Stimulated activated CD8-positive, alpha-beta memory T cell treated with anti-CD3 and anti-CD28 coated beads, Interleukin-12 subunit alpha, Interleukin-12 subunit beta, amount 100 ng/mL, for 1 hour (primary cell): ENCODE data around the gene GPR107.

Experiments used
- DNase-seq: peaks from one replicate; pipeline ENCODE4 v3.0.0-alpha.2; 2020; ENCODE audit warnings: low read depth

GPR107 gene

DNA sequence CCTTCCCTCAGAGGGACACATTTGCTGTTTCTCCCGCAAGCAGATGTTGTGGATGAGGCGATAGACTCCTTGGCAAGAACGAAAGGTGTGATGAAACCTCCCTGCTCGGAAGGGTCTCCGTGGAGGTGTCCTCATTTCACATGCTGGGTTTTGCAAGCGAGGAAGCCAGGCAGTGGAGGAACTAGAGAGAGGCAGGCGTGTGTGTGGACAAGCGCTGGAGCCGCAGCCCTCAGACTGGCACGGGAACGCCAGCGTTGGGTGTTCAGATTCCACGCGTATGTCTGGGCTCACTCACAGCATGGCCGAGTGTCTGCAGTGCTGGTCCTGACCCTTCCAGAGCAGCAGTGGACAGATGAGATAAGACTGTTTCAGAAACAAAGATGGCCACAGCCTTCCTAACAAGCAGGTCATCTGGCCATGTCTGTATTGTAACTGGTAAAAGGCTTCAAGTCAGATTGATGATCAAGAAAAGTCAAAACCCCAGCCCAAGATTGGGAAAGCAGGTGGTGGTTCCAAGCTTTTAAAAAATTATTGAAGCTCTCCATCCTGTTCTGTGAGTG lies 83.5 kb downstream of the GPR107 start:
- DNase-seq, result no peak

DNA sequence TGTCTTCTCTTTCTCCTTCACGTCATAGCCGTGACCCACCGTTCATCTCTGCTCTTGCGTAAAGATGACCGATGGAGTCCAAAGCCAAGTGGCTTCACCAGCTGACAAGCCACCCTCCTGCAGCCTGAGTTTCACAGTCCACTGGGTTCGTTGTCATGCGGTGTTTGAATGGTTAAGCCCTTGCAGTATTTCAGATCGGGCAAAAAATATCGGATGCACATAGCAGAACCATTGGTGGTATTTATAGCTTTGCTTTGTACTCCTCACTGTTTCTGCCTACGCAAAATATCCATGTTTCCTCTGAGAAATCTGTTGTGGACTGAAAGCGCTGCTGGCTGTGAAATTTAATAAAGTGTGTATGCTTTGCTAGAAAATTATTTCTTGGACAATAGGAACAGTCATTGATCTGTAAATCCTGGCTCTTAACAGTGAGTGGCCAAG lies 84.0 kb downstream of the GPR107 start:
- no peak for DNase-seq

DNA sequence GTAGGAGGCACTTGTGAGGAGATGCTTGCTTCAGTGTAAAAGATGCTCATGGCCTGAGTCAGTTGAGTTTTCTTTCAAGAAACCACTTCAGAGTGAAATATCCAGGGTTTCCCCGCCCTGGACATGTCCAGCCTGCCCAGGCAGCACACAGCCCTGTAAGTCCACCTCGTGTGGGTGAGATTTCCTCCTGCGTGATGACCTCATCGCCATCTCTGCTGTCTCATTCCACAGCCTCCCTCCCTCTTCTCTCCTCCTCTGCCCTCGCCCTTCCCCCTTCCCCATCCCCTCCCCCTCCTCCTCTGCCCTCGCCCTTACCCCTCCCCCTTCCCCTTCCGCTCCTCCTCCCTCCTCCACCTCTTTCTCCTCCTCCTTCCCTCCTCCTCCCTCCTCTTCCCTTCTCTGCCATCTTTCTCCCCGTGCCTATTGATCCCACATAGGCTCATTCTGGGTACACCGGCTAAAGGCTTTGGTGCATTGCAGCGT lies 84.5 kb downstream of the GPR107 start:
- no peak for DNase-seq

DNA sequence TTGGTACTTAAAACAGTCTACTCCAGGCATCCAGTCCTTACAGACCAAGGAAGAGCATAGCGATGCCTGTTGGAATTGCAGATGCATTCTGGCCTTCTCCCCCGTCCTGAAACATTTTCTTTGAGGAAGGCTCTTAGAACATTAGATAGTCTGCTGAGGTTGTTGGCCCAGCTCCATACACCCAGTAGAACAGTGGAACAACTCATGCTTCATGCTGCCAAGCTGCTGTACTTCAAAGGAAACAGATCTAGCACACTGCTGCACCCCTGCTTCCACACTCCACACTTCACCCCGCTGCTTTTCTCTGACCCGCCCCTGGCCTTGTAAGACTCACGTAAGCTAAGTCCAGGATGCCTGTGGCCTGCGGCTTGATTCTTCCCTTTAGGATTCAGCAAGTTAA lies 85.1 kb downstream of the GPR107 start:
- no peak for DNase-seq

DNA sequence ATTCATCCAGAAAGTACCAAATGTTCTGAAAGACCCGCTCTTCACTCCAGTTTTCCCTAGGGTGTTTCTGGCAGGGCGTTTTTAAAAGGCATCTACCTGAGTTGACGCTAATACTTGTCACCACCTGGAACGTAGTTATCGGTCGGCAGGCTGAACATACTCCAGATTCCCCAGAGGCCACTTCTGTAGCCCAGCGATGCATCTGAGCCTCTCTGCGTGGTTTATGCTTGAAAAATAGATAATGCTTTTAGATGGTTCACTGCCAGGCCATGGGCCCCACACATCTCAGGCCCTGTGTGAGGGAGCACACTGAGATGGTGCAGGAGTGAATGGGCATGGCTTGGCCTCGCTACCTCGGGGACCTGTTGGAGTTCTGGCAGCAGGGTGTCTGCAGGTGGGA lies 85.5 kb downstream of the GPR107 start:
- no peak for DNase-seq

DNA sequence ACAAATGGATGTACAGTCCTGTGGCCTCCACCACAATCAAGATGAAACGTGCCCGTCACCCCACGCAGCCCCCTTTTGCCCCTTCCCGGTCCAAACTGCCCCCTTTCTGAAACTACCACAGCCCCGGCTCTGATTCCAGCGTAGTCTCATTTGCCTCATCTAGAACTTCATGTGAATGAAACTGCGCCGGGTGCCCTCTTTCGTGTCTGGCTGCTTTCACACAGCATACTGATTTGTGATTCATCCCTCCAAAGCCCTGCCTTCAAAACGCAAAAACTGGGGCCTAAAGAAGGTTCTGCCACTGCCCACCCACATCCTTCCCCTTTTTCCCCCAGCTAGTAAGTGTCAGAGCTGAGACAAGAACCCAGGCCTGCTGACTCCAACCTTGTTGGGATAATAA lies 87.0 kb downstream of the GPR107 start:
- no peak for DNase-seq

DNA sequence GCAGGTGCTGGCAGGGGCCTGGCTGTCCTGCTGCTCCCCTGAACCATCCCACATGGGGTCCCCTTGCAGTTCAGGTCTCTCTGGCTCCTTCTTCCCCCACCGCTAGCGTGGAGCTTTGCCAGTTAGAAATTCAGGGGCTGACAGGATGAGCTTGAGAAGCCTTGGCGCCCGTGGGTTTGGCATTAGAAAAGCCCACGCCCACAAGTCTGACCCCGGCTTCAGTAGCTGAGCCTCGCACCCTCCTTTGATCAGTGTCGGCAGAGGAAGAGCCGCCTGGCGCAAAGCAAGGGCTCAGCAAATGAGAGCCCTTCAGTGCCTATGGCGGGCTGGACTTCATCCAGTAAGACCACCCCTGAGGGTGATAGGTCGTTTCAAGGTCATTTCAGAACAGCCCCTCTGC lies 88.3 kb downstream of the GPR107 start:
- no peak for DNase-seq

DNA sequence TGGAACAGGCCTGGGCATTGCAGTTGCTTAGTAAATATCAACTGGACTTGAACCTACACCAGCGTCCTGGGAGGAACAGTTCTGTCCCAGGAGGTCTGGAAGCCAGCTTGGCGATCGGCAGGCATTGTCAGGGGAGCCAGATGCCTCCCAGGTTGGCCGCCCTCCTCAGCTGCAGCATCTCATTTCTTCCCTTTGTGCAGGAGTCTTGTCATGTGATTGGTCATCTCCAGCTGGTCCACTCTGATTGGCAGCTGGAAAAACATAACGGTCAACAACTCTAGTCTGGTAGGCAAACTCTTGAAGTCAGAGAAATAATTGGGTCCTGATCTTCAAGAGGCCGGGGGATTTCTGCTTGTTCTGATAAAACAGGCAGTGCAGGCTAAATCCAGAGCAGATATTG lies 88.9 kb downstream of the GPR107 start:
- DNase-seq, result no peak

DNA sequence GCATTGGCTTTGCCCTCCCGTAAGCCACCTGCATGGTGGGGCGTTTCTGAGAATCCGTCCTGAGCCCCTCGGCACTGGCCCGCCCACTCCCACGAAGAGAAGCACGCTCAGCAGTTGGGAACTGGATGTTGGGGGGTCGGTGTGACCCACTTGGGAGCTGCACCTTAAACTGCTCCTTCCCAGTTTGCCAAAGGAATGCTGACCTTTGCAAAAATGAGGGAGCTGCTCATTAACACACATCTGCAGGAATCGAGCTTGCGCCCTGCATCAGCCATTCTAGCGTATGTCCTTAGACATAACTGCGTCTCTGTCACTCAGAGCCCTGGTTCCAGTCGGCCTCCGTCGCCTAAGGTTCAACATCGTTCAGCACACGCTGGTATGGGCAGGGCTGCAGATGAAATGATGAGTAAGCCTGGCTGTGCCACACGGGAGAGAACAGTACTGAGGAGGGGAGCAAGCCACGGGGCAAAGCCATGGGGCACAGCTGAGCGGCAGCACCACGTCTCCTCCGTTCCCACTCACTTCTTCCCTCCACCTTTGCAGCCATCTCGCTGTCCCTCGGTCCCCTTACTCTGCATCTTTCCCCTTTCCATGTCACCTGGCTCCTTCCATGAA lies 89.7 kb downstream of the GPR107 start:
- DNase-seq, result no peak

DNA sequence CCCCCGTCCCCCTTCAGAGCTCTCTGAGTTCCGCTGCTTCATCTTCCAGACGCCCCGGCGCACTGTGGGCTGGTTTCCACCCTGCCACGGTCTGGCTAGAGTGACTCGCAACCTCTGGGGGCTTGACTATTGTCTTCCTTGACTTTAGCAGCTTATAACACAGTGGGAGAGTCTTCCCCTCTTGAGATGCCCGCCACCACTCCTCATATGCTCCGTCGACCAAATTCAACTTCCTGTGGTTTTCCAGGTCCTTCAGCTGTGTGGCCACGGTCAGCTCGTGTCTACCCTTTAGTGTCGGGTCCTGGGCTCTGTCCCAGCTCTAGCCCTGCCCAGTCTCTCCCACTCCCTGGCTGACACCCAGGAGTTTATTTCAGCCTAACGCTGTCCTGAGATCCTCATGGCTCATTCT lies 90.3 kb downstream of the GPR107 start:
- DNase-seq, result no peak

DNA sequence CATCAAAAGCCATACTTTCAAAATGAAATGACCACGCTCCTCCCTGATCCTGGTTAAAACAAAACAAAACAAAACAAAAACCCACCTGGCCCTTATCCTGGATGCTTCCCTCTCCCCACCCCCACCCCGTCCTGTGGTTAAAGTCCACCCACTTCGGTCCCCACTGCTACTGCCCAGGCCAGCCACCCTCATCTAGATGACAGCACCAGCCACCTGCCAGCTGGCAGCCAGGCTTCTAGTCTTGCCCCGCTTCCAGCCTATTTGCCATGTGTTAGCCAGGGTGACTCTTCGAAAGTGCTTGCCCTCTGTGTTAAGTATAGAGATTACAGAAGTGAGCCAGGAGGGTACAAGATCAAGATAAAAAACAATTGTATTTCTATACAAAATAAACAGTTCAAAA lies 91.0 kb downstream of the GPR107 start:
- DNase-seq, result no peak

DNA sequence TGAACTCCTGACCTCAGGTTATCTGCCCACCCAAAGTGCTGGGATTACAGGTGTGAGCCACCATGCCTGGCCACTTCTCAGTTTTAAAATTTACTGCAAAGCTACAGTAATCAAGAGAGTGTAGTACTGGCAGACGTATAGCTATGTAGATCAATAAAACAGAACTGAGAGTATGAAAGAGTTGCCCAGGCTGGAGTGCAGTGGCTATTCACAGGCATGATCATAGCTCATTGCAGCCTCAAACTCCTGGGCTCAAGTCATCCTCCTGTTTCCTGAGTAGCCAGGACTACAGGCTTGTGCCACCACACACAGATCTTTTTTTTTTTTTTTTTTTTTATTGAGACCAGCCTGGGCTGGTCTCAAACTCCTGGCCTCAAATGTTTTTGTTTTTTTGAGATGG lies 92.0 kb downstream of the GPR107 start:
- DNase-seq, result no peak

DNA sequence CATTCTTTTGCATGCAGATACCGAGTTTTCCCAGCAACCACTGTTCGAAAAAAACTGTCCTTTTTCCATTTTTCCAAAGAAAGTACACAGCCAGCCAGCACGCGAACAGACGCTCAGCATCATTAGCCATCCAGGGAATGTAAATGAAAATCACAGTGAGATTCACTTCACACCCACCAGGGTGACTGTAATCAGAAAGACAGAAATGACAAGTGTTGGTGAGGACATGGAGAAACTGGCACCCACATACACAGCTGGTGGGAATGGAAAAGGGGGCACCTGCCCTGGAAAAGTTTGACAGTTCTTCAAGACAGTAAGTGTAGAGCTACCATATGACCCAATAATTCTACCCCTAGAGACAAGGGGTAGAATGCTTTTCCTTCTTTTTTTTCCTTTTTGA lies 93.5 kb downstream of the GPR107 start:
- no peak for DNase-seq

DNA sequence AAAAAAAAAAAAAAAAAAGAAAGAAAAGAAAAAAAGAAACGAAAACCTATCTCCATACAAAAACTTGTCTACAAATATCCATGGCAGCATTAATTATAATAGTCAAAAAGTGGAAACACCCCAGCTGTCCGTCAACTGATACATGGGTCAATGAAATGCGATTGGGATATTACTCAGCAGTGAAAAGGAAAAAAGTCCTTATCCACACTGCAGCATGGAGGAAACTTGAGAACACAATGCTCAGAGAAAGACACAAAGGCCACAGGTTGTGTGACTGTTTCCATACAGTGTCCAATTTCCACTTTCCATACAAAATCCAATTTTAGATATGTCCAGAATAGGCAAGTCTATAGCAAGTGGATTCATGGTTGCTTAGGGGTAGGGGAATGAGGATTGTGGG lies 94.2 kb downstream of the GPR107 start:
- DNase-seq, result no peak

DNA sequence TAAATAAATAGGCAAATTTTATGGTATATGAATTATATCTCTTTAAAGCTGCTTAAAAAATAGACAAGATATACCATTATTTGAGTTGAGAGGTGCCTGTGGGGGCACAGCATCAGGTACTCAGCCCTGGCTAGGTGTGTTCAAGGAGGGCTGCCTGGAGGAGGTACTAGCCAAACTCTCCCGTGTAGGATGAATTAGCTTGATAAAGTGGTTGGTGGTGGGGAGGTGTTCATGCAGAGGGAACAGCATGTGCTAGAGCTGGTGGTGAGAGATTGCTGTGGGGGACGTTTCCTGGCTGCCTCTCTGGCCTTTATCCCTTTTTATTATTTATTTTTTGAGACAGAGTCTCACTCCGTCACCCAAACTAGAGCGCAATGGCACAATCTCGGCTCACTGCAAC lies 95.3 kb downstream of the GPR107 start:
- DNase-seq, result no peak

DNA sequence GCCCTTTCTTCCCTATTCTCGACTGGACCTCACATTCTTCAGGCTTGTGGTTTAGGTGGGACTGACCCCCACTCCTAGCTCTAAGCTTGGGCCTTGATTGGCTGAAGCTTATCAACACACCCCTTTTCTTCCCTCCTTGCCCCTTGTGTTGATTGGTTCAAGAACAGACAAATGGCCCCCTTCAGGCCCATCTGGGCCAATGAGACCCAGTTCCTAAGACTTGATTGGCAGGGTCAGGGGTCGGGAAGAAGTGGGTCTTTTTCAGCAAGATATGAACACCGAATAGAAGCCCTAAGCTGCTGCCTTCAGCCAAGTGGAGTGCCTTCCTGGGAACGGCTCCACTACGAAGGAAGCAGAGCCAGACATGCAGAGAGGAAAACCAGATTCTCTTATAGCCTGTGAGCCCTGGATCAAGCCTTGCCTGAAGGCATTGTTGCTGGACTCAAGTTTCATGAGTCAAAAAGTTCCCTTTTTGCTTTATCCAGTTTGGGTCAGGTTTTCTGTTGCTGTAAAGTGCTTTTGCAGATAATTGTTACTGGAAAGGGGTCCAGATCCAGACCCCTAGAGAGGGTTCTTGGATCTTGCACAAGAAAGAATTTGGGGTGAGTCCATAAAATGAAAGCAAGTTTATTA lies 96.1 kb downstream of the GPR107 start:
- DNase-seq, result no peak

DNA sequence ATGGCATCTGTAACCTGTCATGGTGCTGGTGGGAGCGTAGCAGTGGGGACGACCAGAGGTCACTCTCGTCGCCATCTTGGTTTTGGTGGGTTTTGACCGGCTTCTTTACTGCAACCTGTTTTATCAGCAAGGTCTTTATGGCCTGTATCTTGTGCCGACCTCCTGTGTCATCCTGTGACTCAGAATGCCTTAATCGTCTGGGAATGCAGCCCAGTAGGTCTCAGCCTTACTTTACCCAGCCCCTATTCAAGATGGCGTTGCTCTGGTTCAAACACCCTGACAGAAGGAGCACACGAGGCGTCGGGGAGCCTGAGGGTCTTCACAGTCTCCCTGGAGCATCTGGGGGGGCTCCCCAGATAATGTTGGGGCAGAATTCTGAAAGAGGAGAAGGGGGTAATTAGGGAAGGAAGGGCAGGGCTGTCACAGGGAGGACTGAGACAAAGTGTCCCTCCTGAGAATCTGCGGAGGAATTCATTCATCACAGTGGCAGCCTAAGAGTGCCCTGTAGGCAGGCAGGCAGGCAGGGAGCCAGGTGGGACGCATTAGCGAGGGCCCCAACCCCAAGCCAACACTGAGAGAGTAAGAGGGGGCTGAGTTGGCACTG lies 97.2 kb downstream of the GPR107 start:
- no peak for DNase-seq

DNA sequence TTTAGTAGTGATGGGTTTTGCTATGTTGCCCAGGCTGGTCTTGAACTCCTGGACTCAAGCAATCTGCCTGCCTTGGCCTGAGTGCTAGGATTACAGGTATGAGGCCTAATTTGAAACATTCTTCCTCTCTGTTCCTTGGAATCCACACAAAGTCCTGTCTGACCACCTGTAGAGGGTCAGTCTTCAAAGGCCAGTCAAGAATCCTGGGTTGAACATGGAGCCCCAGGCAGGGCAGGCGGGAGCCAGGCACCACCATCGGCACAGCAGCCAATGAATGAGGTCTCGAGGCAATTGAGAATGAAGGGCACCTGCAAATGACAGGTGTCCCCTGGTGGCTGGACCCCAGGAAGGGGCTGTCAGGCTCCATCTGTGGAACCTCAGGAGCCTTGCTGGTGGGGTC lies 101.1 kb downstream of the GPR107 start:
- DNase-seq, result no peak

DNA sequence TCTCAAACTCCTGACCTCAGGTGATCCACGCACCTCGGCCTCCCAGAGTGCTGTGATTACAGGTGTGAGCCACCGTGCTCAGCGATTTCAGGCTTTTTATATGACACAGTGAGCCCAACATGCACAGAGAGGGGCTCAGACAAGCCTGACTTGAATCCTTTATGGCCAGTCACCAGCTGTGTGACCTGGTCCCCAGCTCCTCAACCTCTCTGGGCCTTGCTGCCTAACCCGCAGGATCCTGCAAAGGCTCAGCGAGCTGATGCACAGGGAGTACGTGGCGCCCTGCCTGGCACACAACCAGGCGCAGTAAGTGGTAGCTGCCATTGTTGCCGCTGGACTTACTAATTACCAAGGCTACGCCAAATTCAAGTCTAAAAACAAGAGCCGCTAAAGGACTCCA lies 101.9 kb downstream of the GPR107 start:
- no peak for DNase-seq

DNA sequence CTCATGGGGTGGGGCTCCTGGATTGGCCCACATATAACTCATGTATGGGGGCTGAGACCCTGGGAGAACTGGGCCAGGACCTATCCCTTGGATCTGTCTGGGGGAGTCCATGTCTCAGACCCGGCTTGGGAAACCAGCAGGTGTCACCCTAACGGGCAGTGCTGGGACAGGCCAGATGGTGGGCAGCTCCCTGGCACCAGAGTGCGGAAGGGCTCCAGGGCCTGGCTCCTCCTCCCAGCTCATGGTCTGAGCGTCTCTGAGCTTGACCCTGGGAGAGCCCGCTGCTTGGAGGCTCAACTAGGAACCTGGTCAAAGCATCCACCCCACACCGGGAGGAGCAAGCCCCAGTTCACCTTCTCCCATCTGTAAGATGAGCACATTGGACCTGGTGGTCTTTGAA lies 103.0 kb downstream of the GPR107 start:
- no peak for DNase-seq

DNA sequence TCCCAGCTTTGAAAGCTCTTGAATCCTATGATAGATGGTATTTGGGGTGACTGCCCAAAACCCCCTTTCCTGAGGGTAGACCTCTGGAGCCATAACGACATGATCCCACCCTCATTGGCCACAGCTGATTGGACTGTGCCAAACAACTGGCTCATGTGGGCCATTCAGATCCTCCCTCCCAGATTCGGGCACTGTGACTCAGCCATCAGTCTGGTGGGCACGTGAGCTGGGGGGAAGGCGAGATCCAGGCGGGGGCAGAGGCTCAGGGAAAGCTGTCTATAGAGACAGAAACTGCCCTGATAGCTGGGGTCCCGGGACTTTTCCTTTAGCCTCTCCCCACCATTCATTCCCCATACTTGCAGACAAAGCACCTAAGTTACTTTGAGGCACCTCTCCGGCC lies 103.4 kb downstream of the GPR107 start:
- DNase-seq, result no peak

DNA sequence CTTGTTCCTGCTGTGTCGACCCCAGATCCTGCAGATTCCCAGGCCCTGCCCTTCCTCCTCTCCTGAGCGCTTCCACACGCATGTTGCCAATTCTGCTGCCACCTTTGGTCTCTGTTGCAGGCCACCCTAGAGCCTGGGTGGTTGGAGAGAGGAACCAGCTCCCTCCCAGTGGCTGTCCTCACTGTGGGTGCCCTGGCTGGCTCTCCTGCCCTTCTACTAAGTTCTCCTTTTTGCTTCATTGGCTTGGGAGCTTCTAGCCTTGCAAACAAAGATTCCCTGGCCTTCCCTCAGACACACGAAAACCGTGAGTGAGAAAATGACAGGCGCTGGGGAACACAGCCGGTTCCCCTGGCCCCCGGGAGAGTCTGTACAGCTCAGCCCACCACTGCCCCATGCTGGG lies 104.3 kb downstream of the GPR107 start:
- DNase-seq, result no peak

DNA sequence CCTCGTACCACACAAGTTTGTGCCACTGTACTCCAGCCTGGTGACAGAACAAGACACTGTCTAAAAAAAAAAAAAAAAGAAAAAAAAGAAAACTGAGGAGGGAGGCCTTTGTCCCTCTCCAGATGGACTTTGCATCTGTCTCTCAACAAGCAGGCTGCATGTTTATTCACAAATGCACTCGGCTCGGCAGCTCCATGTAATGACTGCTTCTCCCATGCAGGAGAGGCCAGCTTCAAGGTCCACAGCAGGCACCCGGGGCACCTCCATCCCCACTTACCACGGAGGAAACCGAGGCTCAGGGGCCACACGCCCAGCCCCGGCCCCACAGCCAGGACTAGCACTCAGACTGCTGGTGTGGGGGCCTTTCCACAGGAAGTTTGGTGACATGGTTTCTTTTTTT lies 105.4 kb downstream of the GPR107 start:
- no peak for DNase-seq
